ENCODE results near the gene WNT3.

Gene WNT3

DNA sequence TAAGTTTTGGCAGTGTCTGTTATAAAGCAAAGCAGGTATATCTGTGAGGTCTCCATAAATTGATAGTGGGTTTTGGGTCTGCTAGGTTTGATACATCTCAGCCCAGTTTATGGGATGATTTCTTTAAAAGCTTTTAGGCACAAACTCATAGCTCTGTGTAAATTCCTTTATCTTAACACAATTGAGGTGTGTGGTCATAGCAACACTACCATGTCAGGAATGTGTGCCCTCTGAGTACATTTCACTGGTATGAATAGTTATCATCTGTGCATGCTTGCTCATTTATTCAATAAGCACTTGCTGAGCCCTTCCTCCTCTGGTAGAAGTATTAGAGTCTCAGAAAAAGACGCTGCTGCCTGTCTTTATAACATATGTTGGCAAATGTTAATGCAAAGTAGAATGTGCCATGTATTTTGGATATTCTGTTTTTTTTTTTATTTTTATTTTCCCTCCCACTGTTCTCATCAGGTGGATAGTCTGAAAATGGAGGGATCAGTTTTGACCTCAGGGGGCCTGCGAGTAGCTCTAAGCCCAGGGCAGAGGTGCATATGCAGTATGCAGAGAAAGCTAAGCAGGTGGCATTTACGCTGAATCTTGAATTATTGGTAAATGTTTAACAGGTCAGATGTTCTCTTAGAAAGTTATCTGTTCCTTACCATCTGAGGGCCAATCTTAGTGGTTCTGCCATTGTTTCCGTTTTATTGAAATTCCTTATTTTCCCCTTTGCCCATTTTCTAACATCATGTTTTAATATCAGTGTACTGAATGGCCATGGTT, 90.7 kb downstream of the WNT3 start:
- TF ChIP-seq, protein P1, sequence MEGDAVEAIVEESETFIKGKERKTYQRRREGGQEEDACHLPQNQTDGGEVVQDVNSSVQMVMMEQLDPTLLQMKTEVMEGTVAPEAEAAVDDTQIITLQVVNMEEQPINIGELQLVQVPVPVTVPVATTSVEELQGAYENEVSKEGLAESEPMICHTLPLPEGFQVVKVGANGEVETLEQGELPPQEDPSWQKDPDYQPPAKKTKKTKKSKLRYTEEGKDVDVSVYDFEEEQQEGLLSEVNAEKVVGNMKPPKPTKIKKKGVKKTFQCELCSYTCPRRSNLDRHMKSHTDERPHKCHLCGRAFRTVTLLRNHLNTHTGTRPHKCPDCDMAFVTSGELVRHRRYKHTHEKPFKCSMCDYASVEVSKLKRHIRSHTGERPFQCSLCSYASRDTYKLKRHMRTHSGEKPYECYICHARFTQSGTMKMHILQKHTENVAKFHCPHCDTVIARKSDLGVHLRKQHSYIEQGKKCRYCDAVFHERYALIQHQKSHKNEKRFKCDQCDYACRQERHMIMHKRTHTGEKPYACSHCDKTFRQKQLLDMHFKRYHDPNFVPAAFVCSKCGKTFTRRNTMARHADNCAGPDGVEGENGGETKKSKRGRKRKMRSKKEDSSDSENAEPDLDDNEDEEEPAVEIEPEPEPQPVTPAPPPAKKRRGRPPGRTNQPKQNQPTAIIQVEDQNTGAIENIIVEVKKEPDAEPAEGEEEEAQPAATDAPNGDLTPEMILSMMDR (IDR thresholded peaks at IDR 0.05; ENCODE audit: low read length): no peak
- TF ChIP-seq EZH2 (IDR thresholded peaks at IDR 0.05; ENCODE audit: borderline replicate concordance, low read length): no peak
- no peak overlapping the region for H2AFZ ChIP-seq (ENCODE audit: low read length)
- H3K9me3 ChIP-seq (ENCODE audit: low read length): no peaks in the 10 kb centered on the region
- H3F3A ChIP-seq (ENCODE audit: insufficient read depth, low read length): no peaks in the 10 kb centered on the region
- no peak overlapping the region for H3K9ac ChIP-seq (ENCODE audit: low read length)
- H3K79me2 ChIP-seq (ENCODE audit: insufficient read depth, low read length): no peaks in the 10 kb centered on the region
- peaks cover 67% of the 10 kb centered on the region for H3K36me3 ChIP-seq (ENCODE audit: insufficient read depth, low read length)
- no peak overlapping the region for H3K27ac ChIP-seq (ENCODE audit: low read depth, low read length, poor library complexity, severe bottlenecking)
- H3K4me1 ChIP-seq (ENCODE audit: insufficient read depth, low read length, severe bottlenecking): peaks cover under 1% of the 10 kb centered on the region
- H3K9me2 ChIP-seq (ENCODE audit: low read depth, low read length): no peaks in the 10 kb centered on the region
- no peaks in the 10 kb centered on the region for H4K20me1 ChIP-seq (ENCODE audit: insufficient read depth, low read length)
- H3K4me2 ChIP-seq (ENCODE audit: low read length): no peak overlapping the region
- H3K27me3 ChIP-seq (ENCODE audit: insufficient read depth, low read length): no peaks in the 10 kb centered on the region
- H3K4me3 ChIP-seq (ENCODE audit: low read depth, low read length, poor library complexity, severe bottlenecking): no peak overlapping the region

DNA sequence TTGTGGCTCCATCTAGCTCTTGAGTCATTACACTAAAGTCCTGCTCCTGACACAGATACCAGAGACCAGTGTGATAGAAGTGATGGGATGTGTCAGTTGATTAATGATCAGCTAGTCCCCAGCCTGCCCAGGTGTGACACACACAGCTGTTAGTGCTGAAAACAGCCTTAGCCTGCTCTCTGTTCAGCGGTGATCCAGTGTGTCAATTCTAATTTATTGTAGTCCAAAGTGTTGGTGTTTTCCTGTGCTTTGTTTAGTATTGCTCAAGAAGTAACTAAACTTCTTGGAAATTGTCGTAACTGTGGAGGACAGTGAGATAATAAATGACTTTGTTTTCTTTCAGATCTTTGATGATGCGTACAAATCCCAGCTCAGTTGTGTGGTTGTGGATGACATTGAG, 92.3 kb downstream of the WNT3 start:
- TF ChIP-seq, protein P1 (IDR thresholded peaks at IDR 0.05; ENCODE audit: low read length): no peak
- TF ChIP-seq EZH2 (IDR thresholded peaks at IDR 0.05; ENCODE audit: borderline replicate concordance, low read length): no peak
- Histone ChIP-seq H3K27ac (ENCODE audit: low read depth, low read length, poor library complexity, severe bottlenecking) (peak overlapping the region; percentile 2), H3K4me1 (ENCODE audit: insufficient read depth, low read length, severe bottlenecking) (peaks cover 7% of the 10 kb centered on the region), H3K9me2 (ENCODE audit: low read depth, low read length) (no peaks in the 10 kb centered on the region), H3K27me3 (ENCODE audit: insufficient read depth, low read length) (no peaks in the 10 kb centered on the region), H3K79me2 (ENCODE audit: insufficient read depth, low read length) (no peaks in the 10 kb centered on the region), H3K4me3 (ENCODE audit: low read depth, low read length, poor library complexity, severe bottlenecking) (no peak overlapping the region), H3K9ac (ENCODE audit: low read length) (no peak overlapping the region), H3F3A (ENCODE audit: insufficient read depth, low read length) (no peaks in the 10 kb centered on the region), H3K9me3 (ENCODE audit: low read length) (no peaks in the 10 kb centered on the region), H3K4me2 (ENCODE audit: low read length) (no peak overlapping the region), H3K36me3 (ENCODE audit: insufficient read depth, low read length) (peaks cover 70% of the 10 kb centered on the region), H2AFZ (ENCODE audit: low read length) (no peak overlapping the region), H4K20me1 (ENCODE audit: insufficient read depth, low read length) (no peaks in the 10 kb centered on the region)

DNA sequence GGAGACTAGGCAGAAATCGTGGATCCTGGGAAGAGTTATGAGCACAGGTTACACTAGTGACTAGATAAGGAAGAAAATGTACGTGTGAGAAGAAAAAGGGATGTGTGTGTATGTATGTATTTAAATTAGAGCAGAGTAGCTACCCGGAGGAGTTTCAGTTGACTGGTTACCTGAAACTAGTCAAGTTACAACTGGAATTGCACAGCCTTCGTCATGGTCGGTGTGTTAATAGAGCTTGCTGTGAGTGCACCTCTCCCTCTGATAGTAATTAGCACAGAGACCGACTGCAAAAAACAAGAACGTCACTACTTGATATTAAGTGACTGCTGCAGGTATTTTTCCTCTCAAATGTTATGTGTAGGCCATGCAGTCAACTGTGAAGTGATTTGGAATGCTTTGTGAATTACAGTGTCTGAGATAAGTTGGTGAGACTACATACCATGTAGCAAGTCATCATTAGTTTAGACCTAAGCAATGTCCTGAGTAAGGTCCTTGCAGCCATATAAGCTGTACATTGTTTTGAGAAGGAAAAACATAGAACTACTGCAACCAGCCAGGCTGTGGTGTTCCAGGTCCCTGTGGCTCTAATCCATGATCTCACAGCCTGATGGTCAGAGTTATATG, 95.7 kb downstream of the WNT3 start:
- no peaks in the 10 kb centered on the region for H3K9me2 ChIP-seq (ENCODE audit: low read depth, low read length)
- H4K20me1 ChIP-seq (ENCODE audit: insufficient read depth, low read length): no peaks in the 10 kb centered on the region
- no peaks in the 10 kb centered on the region for H3F3A ChIP-seq (ENCODE audit: insufficient read depth, low read length)
- no peaks in the 10 kb centered on the region for H3K9me3 ChIP-seq (ENCODE audit: low read length)
- no peak overlapping the region for H2AFZ ChIP-seq (ENCODE audit: low read length)
- no peaks in the 10 kb centered on the region for H3K27me3 ChIP-seq (ENCODE audit: insufficient read depth, low read length)
- TF ChIP-seq EZH2 (IDR thresholded peaks at IDR 0.05; ENCODE audit: borderline replicate concordance, low read length): no peak
- TF ChIP-seq, protein P1 (IDR thresholded peaks at IDR 0.05; ENCODE audit: low read length): no peak
- peaks cover 7% of the 10 kb centered on the region for H3K4me1 ChIP-seq (ENCODE audit: insufficient read depth, low read length, severe bottlenecking)
- no peak overlapping the region for H3K4me3 ChIP-seq (ENCODE audit: low read depth, low read length, poor library complexity, severe bottlenecking)
- H3K4me2 ChIP-seq (ENCODE audit: low read length): no peak overlapping the region
- no peak overlapping the region; the same call in 1 of the 2 replicates for H3K9ac ChIP-seq (ENCODE audit: low read length)
- no peaks in the 10 kb centered on the region for H3K79me2 ChIP-seq (ENCODE audit: insufficient read depth, low read length)
- peaks cover 52% of the 10 kb centered on the region; the same call in 1 of the 2 replicates for H3K36me3 ChIP-seq (ENCODE audit: insufficient read depth, low read length)
- peak overlapping the region; percentile 41 for H3K27ac ChIP-seq (ENCODE audit: low read depth, low read length, poor library complexity, severe bottlenecking)

Measured in OCI-LY1 (cell line).